DOHH2 (cell line): ENCODE measurements around the gene FBLN7.

ENCODE experiments used
- H3F3A ChIP-seq: fragments of 200-600 bp; sonication (generic), shearing (Covaris generic); 2 replicates; pipeline ENCODE4 v1.6.0; 2016; ENCODE audit warnings: antibody characterized with exemption, mild to moderate bottlenecking; ENCODE audit not compliant: control insufficient read depth, insufficient read depth
- H3K27ac ChIP-seq: fragments of 200-600 bp; sonication (generic); 2 replicates; pipeline ENCODE4 v1.5.1; 2014; ENCODE audit warnings: low read depth, mild to moderate bottlenecking, low read length, moderate library complexity
- H3K27me3 ChIP-seq: fragments of 200-600 bp; sonication (generic); 2 replicates; pipeline ENCODE4 v1.6.1; 2014; ENCODE audit warnings: mild to moderate bottlenecking, low read length, mixed read lengths; ENCODE audit not compliant: control insufficient read depth
- H3K36me3 ChIP-seq: fragments of 200-600 bp; sonication (generic); 2 replicates; pipeline ENCODE4 v1.6.1; 2014; ENCODE audit warnings: mild to moderate bottlenecking, low read length, moderate library complexity, mixed read lengths; ENCODE audit not compliant: control insufficient read depth
- H3K4me1 ChIP-seq: fragments of 200-600 bp; sonication (generic); 2 replicates; pipeline ENCODE4 v1.6.1; 2014; ENCODE audit warnings: mild to moderate bottlenecking, low read length, mixed read lengths; ENCODE audit not compliant: control insufficient read depth
- H3K4me2 ChIP-seq: fragments of 200-600 bp; sonication (generic); 2 replicates; pipeline ENCODE4 v1.6.0; 2014; ENCODE audit warnings: mild to moderate bottlenecking, low read length, moderate library complexity
- H3K4me3 ChIP-seq: fragments of 200-600 bp; sonication (generic); 2 replicates; pipeline ENCODE4 v1.5.1; 2014; ENCODE audit warnings: mild to moderate bottlenecking, low read length, mixed read lengths
- H3K79me2 ChIP-seq: fragments of 200-600 bp; sonication (generic); 2 replicates; pipeline ENCODE4 v1.6.1; 2014; ENCODE audit warnings: mild to moderate bottlenecking, low read length, mixed read lengths; ENCODE audit not compliant: control insufficient read depth
- H3K9me2 ChIP-seq: fragments of 200-600 bp; sonication (generic); replicated peaks from 2 replicates; pipeline ENCODE4 v1.6.1; 2014; ENCODE audit warnings: mild to moderate bottlenecking, low read length, mixed read lengths; ENCODE audit not compliant: control insufficient read depth
- H3K9me3 ChIP-seq: fragments of 200-600 bp; sonication (generic); 2 replicates; pipeline ENCODE4 v1.6.1; 2014; ENCODE audit warnings: antibody characterized with exemption, low read length, mixed read lengths; ENCODE audit not compliant: control insufficient read depth, insufficient read depth
- H4K20me1 ChIP-seq: fragments of 200-600 bp; sonication (generic); 2 replicates; pipeline ENCODE4 v1.6.0; 2014; ENCODE audit warnings: low read depth, mild to moderate bottlenecking, antibody characterized with exemption, low read length, moderate library complexity; ENCODE audit not compliant: control insufficient read depth, insufficient read depth
- EZH2phosphoT487 ChIP-seq: fragments of 200-600 bp; sonication (generic); IDR thresholded peaks from 2 replicates; pipeline ENCODE4 v1.6.1; 2017; ENCODE audit warnings: borderline replicate concordance, mild to moderate bottlenecking, antibody characterized with exemption, low read length, moderate library complexity, mixed read lengths
- TF ChIP-seq, protein P1 (sequence below): fragments of 200-600 bp; sonication (generic); IDR thresholded peaks from one replicate; pipeline ENCODE4 v1.5.1; 2014; ENCODE audit warnings: antibody characterized with exemption, mild to moderate bottlenecking, low read depth, low read length; ENCODE audit not compliant: poor library complexity, severe bottlenecking

FBLN7 gene

DNA sequence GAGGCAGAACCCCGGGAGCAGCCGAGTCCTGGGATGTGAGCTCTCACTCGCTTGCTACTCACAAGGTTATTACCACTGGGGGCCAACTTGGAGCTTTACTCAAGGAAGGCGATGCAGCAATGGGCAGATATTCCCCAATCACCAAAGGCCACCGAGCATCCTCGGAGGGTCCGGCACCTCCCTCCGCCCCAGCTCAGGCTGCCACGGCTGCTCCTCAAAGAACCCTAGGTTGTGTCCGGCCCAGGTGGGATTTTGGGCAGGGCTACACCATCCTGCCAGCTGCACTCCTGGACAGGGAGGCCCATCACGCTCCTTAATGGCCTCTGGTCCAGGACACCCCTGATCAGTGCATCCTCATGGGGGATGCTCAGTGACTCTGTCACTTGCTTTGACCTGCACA is 24.8 kb downstream of the FBLN7 start:
- Histone ChIP-seq H3K27me3 (no peaks in the 10 kb centered on the region), H3K79me2 (no peaks in the 10 kb centered on the region), H3K4me3 (no peak overlapping the region), H3K9me3 (no peaks in the 10 kb centered on the region), H3K4me2 (no peak overlapping the region), H3K36me3 (no peaks in the 10 kb centered on the region), H3K9me2 (no peaks in the 10 kb centered on the region), H3F3A (peaks cover 5% of the 10 kb centered on the region), H3K27ac (no peak overlapping the region), H4K20me1 (no peaks in the 10 kb centered on the region), H3K4me1 (peaks cover 23% of the 10 kb centered on the region)
- TF ChIP-seq, protein P1, sequence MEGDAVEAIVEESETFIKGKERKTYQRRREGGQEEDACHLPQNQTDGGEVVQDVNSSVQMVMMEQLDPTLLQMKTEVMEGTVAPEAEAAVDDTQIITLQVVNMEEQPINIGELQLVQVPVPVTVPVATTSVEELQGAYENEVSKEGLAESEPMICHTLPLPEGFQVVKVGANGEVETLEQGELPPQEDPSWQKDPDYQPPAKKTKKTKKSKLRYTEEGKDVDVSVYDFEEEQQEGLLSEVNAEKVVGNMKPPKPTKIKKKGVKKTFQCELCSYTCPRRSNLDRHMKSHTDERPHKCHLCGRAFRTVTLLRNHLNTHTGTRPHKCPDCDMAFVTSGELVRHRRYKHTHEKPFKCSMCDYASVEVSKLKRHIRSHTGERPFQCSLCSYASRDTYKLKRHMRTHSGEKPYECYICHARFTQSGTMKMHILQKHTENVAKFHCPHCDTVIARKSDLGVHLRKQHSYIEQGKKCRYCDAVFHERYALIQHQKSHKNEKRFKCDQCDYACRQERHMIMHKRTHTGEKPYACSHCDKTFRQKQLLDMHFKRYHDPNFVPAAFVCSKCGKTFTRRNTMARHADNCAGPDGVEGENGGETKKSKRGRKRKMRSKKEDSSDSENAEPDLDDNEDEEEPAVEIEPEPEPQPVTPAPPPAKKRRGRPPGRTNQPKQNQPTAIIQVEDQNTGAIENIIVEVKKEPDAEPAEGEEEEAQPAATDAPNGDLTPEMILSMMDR: no peak
- TF ChIP-seq EZH2phosphoT487: no peak

DNA sequence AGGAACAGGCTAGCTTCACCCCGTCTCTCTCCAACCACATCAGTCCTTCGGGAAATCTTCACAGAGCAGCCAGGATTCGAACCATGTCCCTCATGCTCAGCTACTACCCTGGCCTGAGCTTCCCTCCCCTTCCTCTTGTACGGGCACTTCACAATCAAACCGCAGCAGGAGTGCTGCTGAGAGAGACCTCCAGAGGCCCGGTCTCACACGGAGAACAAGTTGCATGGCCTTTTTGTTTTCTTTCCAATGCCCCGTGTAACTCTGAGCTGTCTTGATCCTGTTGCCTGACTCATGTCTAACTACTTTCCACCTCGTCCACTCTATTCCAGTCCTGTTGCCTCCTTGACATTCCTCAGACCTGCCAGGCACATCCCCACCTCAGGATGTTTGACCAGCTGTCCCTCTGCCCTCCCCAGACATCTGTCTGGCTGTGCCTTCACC is 25.4 kb downstream of the FBLN7 start:
- no peaks in the 10 kb centered on the region for H3K79me2 ChIP-seq
- no peaks in the 10 kb centered on the region for H4K20me1 ChIP-seq
- H3K36me3 ChIP-seq: no peaks in the 10 kb centered on the region
- H3K27me3 ChIP-seq: no peaks in the 10 kb centered on the region
- no peak overlapping the region for H3K4me3 ChIP-seq
- H3K4me2 ChIP-seq: no peak overlapping the region
- peaks cover 23% of the 10 kb centered on the region for H3K4me1 ChIP-seq
- no peaks in the 10 kb centered on the region for H3K9me3 ChIP-seq
- no peak for TF ChIP-seq EZH2phosphoT487
- TF ChIP-seq, protein P1: no peak
- H3K27ac ChIP-seq: no peak overlapping the region
- no peaks in the 10 kb centered on the region for H3K9me2 ChIP-seq
- peaks cover 5% of the 10 kb centered on the region for H3F3A ChIP-seq

DNA sequence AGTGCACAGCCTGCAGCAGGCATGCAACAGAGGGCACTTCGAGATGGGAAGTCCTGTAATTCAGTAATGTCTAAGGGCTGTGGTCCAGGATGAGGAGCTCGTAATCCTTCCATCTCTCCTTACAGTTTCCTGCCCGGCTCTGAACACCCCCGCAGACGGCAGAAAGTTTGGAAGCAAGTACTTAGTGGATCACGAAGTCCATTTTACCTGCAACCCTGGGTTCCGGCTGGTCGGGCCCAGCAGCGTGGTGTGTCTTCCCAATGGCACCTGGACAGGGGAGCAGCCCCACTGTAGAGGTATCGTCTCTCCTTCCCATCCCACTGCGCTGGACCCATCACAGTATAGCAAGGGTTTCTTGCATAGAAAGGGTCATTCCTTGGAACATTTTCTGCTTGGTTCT is 26.7 kb downstream of the FBLN7 start:
- no peaks in the 10 kb centered on the region for H3F3A ChIP-seq
- no peak overlapping the region for H3K27ac ChIP-seq
- no peak overlapping the region for H3K4me2 ChIP-seq
- no peaks in the 10 kb centered on the region for H3K27me3 ChIP-seq
- peaks cover 11% of the 10 kb centered on the region for H3K4me1 ChIP-seq
- H3K4me3 ChIP-seq: no peak overlapping the region
- no peaks in the 10 kb centered on the region for H3K9me3 ChIP-seq
- H3K9me2 ChIP-seq: no peaks in the 10 kb centered on the region
- TF ChIP-seq EZH2phosphoT487: no peak
- TF ChIP-seq, protein P1: no peak
- H3K36me3 ChIP-seq: no peaks in the 10 kb centered on the region
- no peaks in the 10 kb centered on the region for H3K79me2 ChIP-seq
- no peaks in the 10 kb centered on the region for H4K20me1 ChIP-seq
